Keratinocyte (primary cell): Measurements from ENCODE around the gene EPOP. TPM values are rescaled to one million over a fixed set of nuclear protein-coding genes. Genes with fewer than 3 reads are reported as not detected.
A peak's percentile ranks its signal among the peaks of the same experiment; 100 is the strongest.

Source experiments
- DNase-seq: peaks from one replicate; pipeline ENCODE4 v3.0.0-alpha.2; 2011; ENCODE audit warnings: low read depth, missing footprints, low spot score
- FAIRE-seq: peaks from 2 replicates; lab custom pipeline; 2011; peaks lifted over from hg19 to GRCh38; lab: Jason Lieb, UNC
- H2AFZ ChIP-seq: 2 replicates; pipeline ENCODE4 v1.6.0; 2012; ENCODE audit warnings: low read length, control low read depth, inconsistent platforms; ENCODE audit not compliant: control insufficient read depth
- H3K27ac ChIP-seq: 2 replicates; pipeline ENCODE4 v1.5.1; 2011; ENCODE audit warnings: low read length; ENCODE audit not compliant: control insufficient read depth, insufficient read depth
- H3K27me3 ChIP-seq: 3 replicates; pipeline ENCODE4 v1.6.0; 2011; ENCODE audit warnings: low read length; ENCODE audit not compliant: control insufficient read depth, insufficient read depth; ENCODE audit errors: extremely low read depth
- H3K36me3 ChIP-seq, 2 experiments: 2 replicates in 1 of 2; 3 replicates in 1 of 2; pipeline ENCODE4 v1.5.1; 2011; ENCODE audit warnings: low read length in 2 of 2, mild to moderate bottlenecking in 1 of 2; ENCODE audit not compliant: control insufficient read depth in 2 of 2, insufficient read depth in 2 of 2; ENCODE audit errors: extremely low read depth in 1 of 2
- H3K4me1 ChIP-seq: 3 replicates; pipeline ENCODE4 v1.5.1; 2011; ENCODE audit warnings: low read length; ENCODE audit not compliant: control insufficient read depth, insufficient read depth; ENCODE audit errors: extremely low read depth
- H3K4me2 ChIP-seq: 3 replicates; pipeline ENCODE4 v1.6.0; 2011; ENCODE audit warnings: low read depth, low read length; ENCODE audit not compliant: control insufficient read depth, insufficient read depth; ENCODE audit errors: extremely low read depth
- H3K4me3 ChIP-seq, 3 experiments: fragments of 200-600 bp in 1 of 3; sonication (generic) in 1 of 3; 2 replicates in 2 of 3; 3 replicates in 1 of 3; pipeline ENCODE4 v1.5.1; 2011 to 2016; ENCODE audit warnings: low read length in 3 of 3, mild to moderate bottlenecking in 3 of 3, control low read depth in 2 of 3, inconsistent platforms in 1 of 3, low read depth in 1 of 3, mixed read lengths in 1 of 3, mixed run types in 1 of 3, moderate library complexity in 1 of 3; ENCODE audit not compliant: control insufficient read depth in 2 of 3, insufficient read depth in 2 of 3; ENCODE audit errors: extremely low read depth in 1 of 3
- H3K79me2 ChIP-seq: 2 replicates; pipeline ENCODE4 v1.6.0; 2012; ENCODE audit warnings: low read length; ENCODE audit not compliant: control insufficient read depth, insufficient read depth
- H3K9ac ChIP-seq: 3 replicates; pipeline ENCODE4 v1.6.0; 2011; ENCODE audit warnings: low read length; ENCODE audit not compliant: control insufficient read depth, insufficient read depth; ENCODE audit errors: extremely low read depth
- H3K9me1 ChIP-seq: 3 replicates; pipeline ENCODE4 v1.6.0; 2011; ENCODE audit warnings: low read length; ENCODE audit not compliant: control insufficient read depth, insufficient read depth; ENCODE audit errors: extremely low read depth
- H3K9me3 ChIP-seq: 2 replicates; pipeline ENCODE4 v1.5.1; 2012; ENCODE audit warnings: low read depth, low read length; ENCODE audit not compliant: control insufficient read depth
- H4K20me1 ChIP-seq: 3 replicates; pipeline ENCODE4 v1.6.0; 2011; ENCODE audit warnings: low read length; ENCODE audit not compliant: control insufficient read depth, insufficient read depth; ENCODE audit errors: extremely low read depth
- EZH2 ChIP-seq: IDR thresholded peaks from one replicate; pipeline ENCODE4 v1.6.1; 2012; ENCODE audit warnings: inconsistent platforms, mild to moderate bottlenecking, low read length, moderate library complexity
- dilution Hi-C: fragments of 300-500 bp; cut with MboI; formaldehyde crosslinking; loops from one replicate; pipeline ENCODE4 v1.7.0; 2020; ENCODE audit warnings: low sequenced_read_pairs; ENCODE audit not compliant: extremely low pct_ligation_motif_present
- polyA plus RNA-seq, 5 experiments: library from polyadenylated mRNA; depleted of rRNA in 3 of 5; stranded (reverse) in 3 of 5; stranded (forward) in 1 of 5; unstranded in 1 of 5; fragments of >200 nt; gene quantifications; 1 replicate in 1 of 5; 2 replicates in 3 of 5; 3 replicates in 1 of 5; pipeline versions ENCODE4 v1.2.1 to v1.2.3, GENCODE V29; 2011 to 2012; ENCODE audit warnings: missing spikeins in 2 of 5, low read depth in 1 of 5, low replicate concordance in 1 of 5
- TF ChIP-seq, protein P1 (sequence below), 3 experiments: IDR thresholded peaks in 1 of 3; conservative IDR thresholded peaks in 1 of 3; optimal IDR thresholded peaks in 1 of 3; 2 replicates in 2 of 3; 3 replicates in 1 of 3; pipeline versions ENCODE3 to v1.5.1; 2011; ENCODE audit warnings: low read length in 3 of 3, mild to moderate bottlenecking in 3 of 3, moderate library complexity in 2 of 3, control low read depth in 1 of 3, inconsistent platforms in 1 of 3; ENCODE audit not compliant: insufficient read depth in 2 of 3; ENCODE audit errors: extremely low read depth in 1 of 3

EPOP gene
- polyA plus RNA-seq, 1 donor (not counting 4 experiments of a cell fraction or from before 2014, with no cell fraction given) = 3.2 TPM

DNA sequence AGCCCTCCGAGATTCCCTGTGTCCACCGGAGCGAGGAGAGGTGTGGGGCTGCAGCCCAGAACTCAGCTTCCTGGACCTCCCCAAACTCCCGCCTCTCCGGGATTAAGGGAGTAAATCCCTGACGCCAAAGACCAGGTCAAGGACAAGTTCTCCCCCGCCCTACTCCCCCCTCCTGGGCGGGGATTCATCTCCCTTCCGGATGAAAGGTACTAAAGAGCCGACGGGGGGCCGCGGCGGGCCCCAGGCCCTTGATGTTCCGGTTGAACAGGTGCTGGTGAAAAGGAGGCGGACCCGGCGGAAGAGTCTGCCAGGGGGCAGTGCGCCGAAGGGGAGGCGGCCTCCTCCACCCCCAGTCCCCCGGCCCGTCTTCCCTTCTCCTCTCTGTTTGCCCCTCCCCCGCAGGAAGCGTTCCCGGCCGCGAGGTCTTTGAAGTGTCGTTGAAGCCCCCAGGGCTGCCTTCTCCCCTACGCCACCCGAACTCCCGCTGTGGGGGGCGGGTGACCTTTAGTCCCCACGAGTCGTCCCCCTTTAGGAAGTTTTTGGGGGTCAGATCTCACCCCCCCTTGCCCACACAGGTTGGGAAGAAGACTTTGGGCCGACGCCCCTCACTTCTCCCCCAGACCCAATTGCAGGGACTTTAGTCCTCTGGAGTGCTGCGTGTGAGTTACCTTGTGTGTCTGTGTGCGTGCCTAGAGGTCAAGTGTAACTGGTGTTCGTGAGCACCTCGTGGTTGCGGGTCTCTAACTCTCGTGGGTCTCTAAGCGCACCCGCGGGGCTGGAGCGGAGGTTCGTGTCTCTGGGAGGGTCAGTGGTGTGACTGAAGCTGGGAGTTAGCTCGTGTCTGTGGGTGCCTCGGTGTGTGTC lies 29.2 kb upstream of the EPOP start:
- Histone ChIP-seq H3K9me3 (no peaks in the 10 kb centered on the region), H3K9me1 (no peaks in the 10 kb centered on the region), H3K36me3 (no peaks in the 10 kb centered on the region), H3K4me2 (peak overlapping the region; percentile 96), H3K27ac (peak overlapping the region; percentile 72), H3K9ac (peak overlapping the region; percentile 85), H3K4me3 (peak overlapping the region; percentile 50 to 84 (median 82)), H3K79me2 (no peaks in the 10 kb centered on the region), H2AFZ (peak overlapping the region; percentile 73), H4K20me1 (no peaks in the 10 kb centered on the region), H3K4me1 (peaks cover 38% of the 10 kb centered on the region), H3K27me3 (no peaks in the 10 kb centered on the region)
- FAIRE-seq (no peak), DNase-seq (no peak)
- dilution Hi-C loops = no loop called here
- TF ChIP-seq EZH2 = no peak
- TF ChIP-seq, protein P1, sequence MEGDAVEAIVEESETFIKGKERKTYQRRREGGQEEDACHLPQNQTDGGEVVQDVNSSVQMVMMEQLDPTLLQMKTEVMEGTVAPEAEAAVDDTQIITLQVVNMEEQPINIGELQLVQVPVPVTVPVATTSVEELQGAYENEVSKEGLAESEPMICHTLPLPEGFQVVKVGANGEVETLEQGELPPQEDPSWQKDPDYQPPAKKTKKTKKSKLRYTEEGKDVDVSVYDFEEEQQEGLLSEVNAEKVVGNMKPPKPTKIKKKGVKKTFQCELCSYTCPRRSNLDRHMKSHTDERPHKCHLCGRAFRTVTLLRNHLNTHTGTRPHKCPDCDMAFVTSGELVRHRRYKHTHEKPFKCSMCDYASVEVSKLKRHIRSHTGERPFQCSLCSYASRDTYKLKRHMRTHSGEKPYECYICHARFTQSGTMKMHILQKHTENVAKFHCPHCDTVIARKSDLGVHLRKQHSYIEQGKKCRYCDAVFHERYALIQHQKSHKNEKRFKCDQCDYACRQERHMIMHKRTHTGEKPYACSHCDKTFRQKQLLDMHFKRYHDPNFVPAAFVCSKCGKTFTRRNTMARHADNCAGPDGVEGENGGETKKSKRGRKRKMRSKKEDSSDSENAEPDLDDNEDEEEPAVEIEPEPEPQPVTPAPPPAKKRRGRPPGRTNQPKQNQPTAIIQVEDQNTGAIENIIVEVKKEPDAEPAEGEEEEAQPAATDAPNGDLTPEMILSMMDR (optimal IDR thresholded peaks at IDR 0.05 in 1 of 3, IDR thresholded peaks at IDR 0.05 in 1 of 3, conservative IDR thresholded peaks at IDR 0.05 in 1 of 3; ENCODE audit: extremely low read depth in 1 of 3, insufficient read depth in 2 of 3, low read length in 3 of 3) = no peak

DNA sequence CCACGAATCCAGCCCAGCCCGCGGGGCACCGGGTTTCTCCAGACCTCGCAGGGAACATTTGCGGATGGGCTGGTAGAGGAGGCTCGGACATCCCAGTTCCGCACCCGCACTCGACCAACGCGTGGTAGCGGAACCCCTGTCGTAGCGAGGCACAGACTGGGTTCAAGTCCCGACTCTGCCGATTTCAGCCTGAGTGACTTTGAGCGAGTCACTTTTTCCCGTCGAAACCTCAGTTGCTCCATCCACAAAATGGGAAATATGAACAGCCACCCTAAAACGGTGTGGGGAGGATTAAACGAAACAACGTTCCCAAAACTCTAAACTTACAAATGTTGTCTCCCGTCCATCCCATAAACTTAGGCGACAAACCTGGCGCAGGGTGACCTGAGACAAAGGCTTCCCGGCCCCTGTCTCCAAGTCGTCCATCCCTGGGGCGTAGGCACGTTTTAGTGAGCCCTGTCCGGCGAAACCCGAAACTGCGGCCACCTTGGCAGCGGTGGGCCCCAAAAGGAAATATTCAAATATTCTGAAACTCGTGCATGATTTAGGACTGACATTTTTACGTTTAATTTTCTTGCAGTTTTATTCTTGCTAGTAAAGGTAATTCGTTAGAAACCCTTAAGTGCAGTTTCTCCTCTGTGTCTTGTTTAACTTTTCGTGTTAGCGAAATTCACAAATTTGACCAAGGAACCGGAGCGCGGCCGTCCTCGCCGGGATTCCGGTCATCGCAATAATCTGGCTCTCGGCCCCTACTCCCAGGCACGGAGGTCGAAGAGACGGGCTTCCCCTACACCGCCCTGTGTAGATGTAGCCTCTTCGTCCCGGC lies 28.4 kb upstream of the EPOP start:
- H3K27me3 ChIP-seq = no peaks in the 10 kb centered on the region
- FAIRE-seq (no peak), DNase-seq (no peak)
- H3K9ac ChIP-seq = peak overlapping the region; percentile 85
- H3K27ac ChIP-seq = peak overlapping the region; percentile 72
- TF ChIP-seq, protein P1 (optimal IDR thresholded peaks at IDR 0.05 in 1 of 3, IDR thresholded peaks at IDR 0.05 in 1 of 3, conservative IDR thresholded peaks at IDR 0.05 in 1 of 3; ENCODE audit: extremely low read depth in 1 of 3, insufficient read depth in 2 of 3, low read length in 3 of 3) = no peak
- TF ChIP-seq EZH2 = no peak
- H3K9me1 ChIP-seq = no peaks in the 10 kb centered on the region
- no peaks in the 10 kb centered on the region for H4K20me1 ChIP-seq
- H3K4me1 ChIP-seq = peaks cover 38% of the 10 kb centered on the region
- H3K9me3 ChIP-seq = no peaks in the 10 kb centered on the region
- no peaks in the 10 kb centered on the region for H3K79me2 ChIP-seq
- H3K4me3 ChIP-seq = peak overlapping the region; percentile 51 to 84 (median 82)
- dilution Hi-C loops = no loop called here
- H3K36me3 ChIP-seq = no peaks in the 10 kb centered on the region
- peak overlapping the region; percentile 96 for H3K4me2 ChIP-seq
- peak overlapping the region; percentile 36 for H2AFZ ChIP-seq
